HG02840 (cell line): ENCODE data around the gene NSD2.
"Not testable (repeated sequence)": the region's sequence is repeated elsewhere in the genome, so short reads cannot be mapped to it uniquely, and the experiment has no call there.

Source experiments
- ATAC-seq: cut with Tn5 transposase; IDR thresholded peaks from one replicate; pipeline ENCODE4 v1.9.1; 2021; ENCODE audit warnings: mild to moderate bottlenecking, moderate library complexity, moderate number of reproducible peaks; ENCODE audit not compliant: unreplicated experiment, low FRiP score

NSD2 gene

DNA sequence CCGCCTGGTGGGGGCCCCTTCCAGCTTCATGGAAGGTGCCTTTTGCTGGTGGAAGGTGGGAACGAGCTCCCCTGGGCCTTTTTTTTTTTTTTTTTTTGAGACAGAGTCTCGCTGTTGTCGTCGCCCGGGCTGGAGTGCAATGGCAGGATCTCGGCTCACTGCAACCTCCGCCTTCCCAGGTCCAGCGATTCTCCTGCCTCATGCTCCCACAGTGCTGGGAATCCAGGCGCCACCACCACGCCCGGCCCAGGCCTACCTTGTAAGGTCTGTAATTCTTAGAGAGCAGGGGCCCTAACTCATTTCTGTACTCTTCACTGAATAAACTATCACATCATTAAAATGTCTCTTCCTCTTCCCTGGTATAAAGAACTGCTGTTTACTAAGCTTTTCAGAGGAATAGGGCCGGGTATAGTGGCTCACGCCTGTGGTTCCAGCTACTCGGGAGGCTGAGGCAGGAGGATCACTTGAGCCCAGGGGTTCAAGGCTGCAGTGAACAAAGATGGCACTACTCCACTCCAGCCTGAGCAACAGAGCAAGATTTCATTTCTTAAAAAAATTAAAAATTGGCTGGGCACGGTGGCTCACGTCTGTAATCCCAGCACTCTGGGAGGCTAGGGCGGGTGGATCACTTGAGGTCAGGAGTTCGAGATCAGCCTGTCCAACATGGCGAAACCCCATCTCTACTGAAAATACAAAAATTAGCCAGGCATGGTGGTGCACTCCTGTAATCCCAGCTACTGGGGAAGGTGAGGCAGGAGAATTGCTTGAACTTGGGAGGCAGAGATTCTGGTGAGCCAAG, 122.7 kb downstream of the NSD2 start:
- ATAC-seq: not testable (repeated sequence)

DNA sequence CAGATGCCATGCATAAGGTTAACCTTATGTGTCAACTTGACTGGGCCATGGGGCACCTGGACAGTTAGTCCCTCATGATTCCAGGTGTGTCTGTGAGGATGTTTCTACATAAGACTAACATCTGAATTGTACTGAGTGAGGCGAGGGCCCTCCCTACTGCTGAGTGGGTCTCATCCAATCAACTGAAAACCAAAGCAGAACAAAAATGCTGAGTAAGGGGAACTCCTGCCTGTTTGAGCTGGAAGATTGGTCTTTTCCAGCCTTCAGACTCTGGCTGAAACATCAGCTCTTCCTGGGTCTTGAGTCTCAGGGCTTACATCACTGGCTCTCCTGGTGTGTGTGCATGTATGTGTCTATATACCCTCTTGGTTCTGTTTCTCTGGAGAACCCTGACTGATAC, 123.7 kb downstream of the NSD2 start:
- ATAC-seq: no peak

DNA sequence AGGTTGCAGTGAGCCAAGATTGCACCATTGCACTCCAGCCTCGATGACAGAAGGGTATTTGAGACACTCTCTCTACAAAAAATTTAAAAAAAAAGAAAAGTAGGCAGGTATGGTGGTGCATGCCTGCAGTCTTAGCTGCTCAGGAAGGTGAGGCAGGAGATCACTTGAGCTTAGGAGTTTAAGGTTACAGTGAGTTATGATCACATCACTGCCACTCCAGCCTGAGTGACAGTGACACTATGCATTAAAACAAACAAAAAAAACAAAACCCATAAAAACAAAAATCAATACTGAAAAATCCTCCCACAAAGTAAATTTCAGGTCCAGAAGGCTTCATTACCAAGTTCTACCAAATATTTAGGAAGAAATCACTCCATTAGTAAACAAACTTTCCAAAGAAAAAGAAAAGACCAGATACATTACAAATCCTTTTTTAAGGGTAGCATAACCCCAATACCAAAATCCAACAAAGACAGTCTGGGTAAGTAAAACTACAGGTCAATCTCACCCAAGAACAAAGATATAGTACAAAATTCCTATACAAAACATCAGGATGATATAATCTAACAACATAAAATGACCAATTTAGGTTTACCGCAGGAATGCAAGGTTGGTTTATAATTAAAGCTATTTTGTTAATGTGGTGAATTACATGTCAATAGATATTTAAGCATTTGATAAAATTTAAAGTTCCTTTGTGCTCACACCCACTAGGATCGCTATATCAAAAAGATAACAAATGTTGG, 125.8 kb downstream of the NSD2 start:
- ATAC-seq: no peak

- ATAC-seq: no peak
Measured at GRCh38 chr4:1997712-1998111, 126.5 kb downstream of the NSD2 start.

- ATAC-seq: no peak
Measured at GRCh38 chr4:1998296-1998695, 127.1 kb downstream of the NSD2 start.

GRCh38 chr4:1999308-1999707, 128.1 kb downstream of the NSD2 start:
- not testable (repeated sequence) for ATAC-seq

GRCh38 chr4:2003361-2003760, 132.2 kb downstream of the NSD2 start:
- ATAC-seq: not testable (repeated sequence)

DNA sequence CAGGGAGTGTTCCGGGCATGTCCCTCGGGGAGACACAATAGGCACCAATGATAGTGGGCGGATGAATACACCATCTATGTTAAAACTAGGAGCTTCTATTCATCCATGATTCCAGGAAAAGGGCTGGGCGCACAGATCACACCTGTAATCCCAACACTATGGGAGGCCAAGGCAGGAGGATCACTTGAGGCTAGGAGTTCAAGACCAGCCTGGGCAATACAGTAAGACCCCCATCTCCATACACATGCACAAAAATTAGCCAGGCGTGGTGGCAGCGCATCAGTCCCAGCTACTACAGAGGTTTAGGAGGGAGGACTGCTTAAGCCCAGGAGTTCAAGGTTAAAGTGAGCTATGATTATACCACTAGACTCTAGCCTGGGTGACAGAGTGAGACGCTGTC, 135.2 kb downstream of the NSD2 start:
- no peak for ATAC-seq

DNA sequence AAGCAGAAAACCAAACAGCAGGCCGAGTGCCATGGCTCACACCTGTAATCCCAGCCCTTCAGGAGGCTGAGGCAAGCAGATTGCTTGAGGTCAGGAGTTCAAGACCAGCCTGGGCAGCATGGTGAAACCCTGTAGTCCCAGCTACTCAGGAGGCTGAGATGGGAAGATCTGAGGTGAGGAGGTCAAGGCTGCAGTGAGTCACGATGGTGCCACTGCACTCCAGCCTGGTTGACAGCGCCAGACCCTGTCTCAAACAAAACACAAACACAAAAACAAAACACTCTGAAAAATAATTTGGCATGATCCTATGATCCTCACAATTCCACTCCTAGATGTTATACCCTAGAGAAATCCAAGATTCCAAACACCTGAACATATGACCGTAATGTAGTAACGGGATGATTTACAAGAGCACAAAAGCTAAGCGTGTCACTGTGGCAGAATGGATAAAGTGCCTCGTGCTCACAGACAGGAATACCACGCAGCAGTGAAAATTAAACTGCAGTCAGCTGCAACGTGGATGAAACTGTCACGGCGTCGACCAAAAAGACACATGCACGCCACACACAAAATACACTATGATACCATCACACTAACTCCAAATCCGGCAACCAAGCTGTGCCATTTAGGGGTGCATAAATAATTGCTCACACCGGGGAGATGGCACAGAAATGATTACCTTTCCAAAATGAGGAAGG, 135.9 kb downstream of the NSD2 start:
- no peak for ATAC-seq

- no peak for ATAC-seq
Measured at GRCh38 chr4:2007804-2008670, 136.8 kb downstream of the NSD2 start.

GRCh38 chr4:2008671-2008920, 137.4 kb downstream of the NSD2 start:
- ATAC-seq: no peak

GRCh38 chr4:2008921-2009650, 137.9 kb downstream of the NSD2 start, which contains the start of gene NELFA:
Gene NELFA (minus strand): TSS chr4:2008974. CDS start chr4:2008959, 15 bp downstream.
- peak; percentile 83 for ATAC-seq

DNA sequence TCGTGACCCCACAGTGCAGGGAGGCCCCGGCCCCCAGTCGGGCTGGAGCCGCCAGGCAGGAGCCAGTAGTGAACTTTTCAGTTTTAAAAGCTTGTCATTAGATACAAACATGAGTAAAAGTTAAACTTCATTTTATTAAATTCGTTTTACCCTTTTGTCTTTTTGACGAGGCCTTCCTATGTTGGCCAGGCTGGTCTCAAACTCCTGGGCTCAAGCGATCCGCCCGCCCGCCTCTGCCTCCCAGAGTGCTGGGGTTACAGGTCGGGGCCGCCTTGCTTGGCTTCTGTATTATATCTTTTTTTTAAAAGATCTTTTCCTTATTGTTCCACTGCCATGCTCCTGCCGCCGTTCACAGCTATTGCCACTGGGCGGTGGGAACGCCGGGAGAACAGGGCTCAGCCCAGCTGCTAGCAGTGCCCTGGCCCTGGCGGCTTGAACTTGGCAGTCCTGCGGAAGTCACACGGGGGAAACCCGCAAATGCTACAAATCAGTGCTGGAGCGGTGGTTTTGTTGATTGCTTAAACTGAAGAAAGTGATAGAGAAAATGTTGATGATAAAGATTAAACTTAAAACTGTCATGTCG, 138.5 kb downstream of the NSD2 start:
- no peak for ATAC-seq

GRCh38 chr4:2011583-2011982, 140.4 kb downstream of the NSD2 start:
- ATAC-seq: no peak

DNA sequence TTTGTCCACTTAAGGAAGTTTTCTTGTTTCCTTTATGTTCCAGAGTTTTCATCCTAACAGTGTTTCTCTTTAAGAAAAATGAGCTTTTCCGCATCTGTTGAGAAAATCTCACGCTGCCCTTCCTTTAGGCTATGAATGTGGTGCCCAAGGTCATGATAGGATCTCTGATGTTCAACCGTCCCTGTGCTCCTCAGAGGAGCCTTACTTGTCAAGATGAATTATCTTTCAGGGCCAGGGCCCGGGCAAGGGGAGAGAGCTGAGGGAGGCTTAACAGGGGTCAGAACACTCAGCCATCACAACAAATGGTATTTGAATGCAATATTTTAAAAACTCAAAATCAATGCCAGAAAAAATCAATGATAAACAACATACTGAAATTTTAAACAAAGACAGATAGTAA, 143.8 kb downstream of the NSD2 start:
- no peak for ATAC-seq

- ATAC-seq: not testable (repeated sequence)
Measured at GRCh38 chr4:2021358-2022018, 150.3 kb downstream of the NSD2 start.

GRCh38 chr4:2024683-2025082, 153.5 kb downstream of the NSD2 start:
- no peak for ATAC-seq

GRCh38 chr4:2025817-2026216, 154.6 kb downstream of the NSD2 start:
- no peak for ATAC-seq

- ATAC-seq: not testable (repeated sequence)
Measured at GRCh38 chr4:2027120-2027519, 155.9 kb downstream of the NSD2 start.
